Naive thymus-derived CD4-positive, alpha-beta T cell (primary cell): Measurements from ENCODE around the gene RUNX2. TPM values are rescaled to one million over a fixed set of nuclear protein-coding genes. Genes with fewer than 3 reads are reported as not detected.
A peak's percentile ranks its signal among the peaks of the same experiment; 100 is the strongest.

Experiments used
- ATAC-seq: fragments of 150-1000 bp; cut with Tn5 transposase; 2 replicates; pipeline ENCODE4 v1.10.0; 2021; ENCODE audit warnings: mild to moderate bottlenecking, moderate library complexity
- CTCF ChIA-PET: fragments of 350-600 bp; sonication (Branson Sonifier 250); formaldehyde crosslinking; loops from one replicate; lab custom pipeline; 2021; ENCODE audit warnings: antibody characterized with exemption; lab: Charles Lee
- POLR2A ChIA-PET: fragments of 350-600 bp; sonication (Branson Sonifier 250); formaldehyde crosslinking; loops from one replicate; lab custom pipeline; 2021; ENCODE audit warnings: antibody characterized with exemption, inconsistent platforms; lab: Charles Lee
- DNase-seq, 9 donors: peaks; one replicate each; pipeline versions ENCODE4 v3.0.0 to v3.0.0-alpha.2; 2020 to 2022; ENCODE audit warnings: mixed read lengths in 1 of 9
- H3K27ac ChIP-seq: one replicate; pipeline ENCODE4 v1.7.0; 2013; ENCODE audit warnings: mild to moderate bottlenecking, low read depth, low read length, moderate library complexity
- H3K27me3 ChIP-seq, 2 donors: one replicate each; pipeline ENCODE4 v1.7.0; 2013; ENCODE audit warnings: low read length in 2 of 2, mild to moderate bottlenecking in 2 of 2, moderate library complexity in 2 of 2; ENCODE audit not compliant: control insufficient read depth in 2 of 2, insufficient read depth in 2 of 2
- H3K36me3 ChIP-seq, 3 experiments: 1 replicate in 2 of 3; 2 replicates in 1 of 3; pipeline ENCODE4 v1.7.0; 2013; ENCODE audit warnings: low read length in 3 of 3, mild to moderate bottlenecking in 3 of 3, moderate library complexity in 1 of 3; ENCODE audit not compliant: insufficient read depth in 3 of 3, control insufficient read depth in 2 of 3
- H3K4me1 ChIP-seq, 2 donors: one replicate each; pipeline ENCODE4 v1.7.0; 2013; ENCODE audit warnings: low read length in 2 of 2, mild to moderate bottlenecking in 2 of 2, moderate library complexity in 1 of 2; ENCODE audit not compliant: control insufficient read depth in 2 of 2, insufficient read depth in 2 of 2
- H3K4me3 ChIP-seq: 2 replicates; pipeline ENCODE4 v1.7.0; 2013; ENCODE audit warnings: mild to moderate bottlenecking, low read length
- H3K9me3 ChIP-seq, 3 experiments: 1 replicate in 2 of 3; 2 replicates in 1 of 3; pipeline ENCODE4 v1.7.0; 2013; ENCODE audit warnings: low read length in 3 of 3; ENCODE audit not compliant: control insufficient read depth in 2 of 3
- H3K27ac Mint-ChIP-seq, 9 donors: one replicate each; pipeline ENCODE4 v1.8.0; 2020 to 2022; ENCODE audit warnings: mixed read lengths in 9 of 9, mild to moderate bottlenecking in 8 of 9, moderate library complexity in 5 of 9, inconsistent platforms in 2 of 9
- H3K27me3 Mint-ChIP-seq, 5 donors: one replicate each; pipeline ENCODE4 v1.8.0; 2021 to 2022; ENCODE audit warnings: mixed read lengths in 5 of 5, mild to moderate bottlenecking in 1 of 5
- H3K36me3 Mint-ChIP-seq, 5 donors: one replicate each; pipeline ENCODE4 v1.8.0; 2020 to 2022; ENCODE audit warnings: mixed read lengths in 5 of 5, mild to moderate bottlenecking in 3 of 5, inconsistent platforms in 1 of 5
- H3K4me1 Mint-ChIP-seq, 7 donors: one replicate each; pipeline ENCODE4 v1.8.0; 2020 to 2022; ENCODE audit warnings: mixed read lengths in 7 of 7, mild to moderate bottlenecking in 3 of 7, inconsistent platforms in 1 of 7
- H3K4me3 Mint-ChIP-seq, 10 donors: one replicate each; pipeline ENCODE4 v1.8.0; 2020 to 2022; ENCODE audit warnings: mild to moderate bottlenecking in 10 of 10, mixed read lengths in 10 of 10, moderate library complexity in 6 of 10, inconsistent platforms in 2 of 10
- H3K9me3 Mint-ChIP-seq, 11 donors: one replicate each; pipeline ENCODE4 v1.8.0; 2020 to 2022; ENCODE audit warnings: mixed read lengths in 11 of 11, mild to moderate bottlenecking in 4 of 11, inconsistent platforms in 1 of 11, moderate library complexity in 1 of 11
- intact Hi-C, 2 donors: fragments of 100-400 bp; cut with micrococcal nuclease; formaldehyde crosslinking; loops; one replicate each; pipeline ENCODE4 v1.15.1; 2023
- polyA plus RNA-seq, 2 donors: library from polyadenylated mRNA; unstranded; fragments of 300-500 nt; fragmentation: Illumina TruSeq; gene quantifications; one replicate each; pipeline ENCODE4 v1.2.3, GENCODE V29; 2021
- total RNA-seq, 6 experiments: library from RNA in 5 of 6; stranded (reverse) in 5 of 6; gene quantifications; 1 replicate in 5 of 6; 2 replicates in 1 of 6; pipeline ENCODE4 v1.2.3 and lab custom pipeline; 2021 to 2026

Gene RUNX2
- total and polyA plus RNA-seq, 7 experiments from 2014 or later = 2.3 to 17.9 (median 13.9) TPM

DNA sequence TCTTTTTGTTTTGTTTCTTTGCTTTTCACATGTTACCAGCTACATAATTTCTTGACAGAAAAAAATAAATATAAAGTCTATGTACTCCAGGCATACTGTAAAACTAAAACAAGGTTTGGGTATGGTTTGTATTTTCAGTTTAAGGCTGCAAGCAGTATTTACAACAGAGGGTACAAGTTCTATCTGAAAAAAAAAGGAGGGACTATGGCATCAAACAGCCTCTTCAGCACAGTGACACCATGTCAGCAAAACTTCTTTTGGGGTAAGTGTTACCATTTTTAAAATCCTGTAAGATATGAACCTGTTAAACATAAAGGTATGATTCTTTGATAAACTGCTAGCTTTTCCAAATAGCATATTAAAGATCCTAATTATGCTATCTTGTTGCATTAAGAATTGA lies 393 bp downstream of the RUNX2 start:
- peaks cover 22 to 80% (median 58%) of the 10 kb centered on the region in 7 donors for H3K4me1 Mint-ChIP-seq
- peak; percentile 23 for ATAC-seq
- H3K27ac Mint-ChIP-seq = peak overlapping the region in 8 of 9 donors; percentile 33 to 89 (median 76)
- no peaks in the 10 kb centered on the region for H3K9me3 ChIP-seq
- H3K4me3 ChIP-seq = peak overlapping the region; percentile 25
- H3K36me3 ChIP-seq = no peaks in the 10 kb centered on the region
- H3K27me3 Mint-ChIP-seq = no peaks in the 10 kb centered on the region
- H3K4me1 ChIP-seq = peaks cover 3 to 24% of the 10 kb centered on the region in 2 donors
- H3K9me3 Mint-ChIP-seq = peaks cover 0 to 2% (median 0%) of the 10 kb centered on the region in 11 donors
- peak overlapping the region; percentile 61 to 87 (median 78) for H3K4me3 Mint-ChIP-seq
- peak overlapping the region; percentile 28 for H3K27ac ChIP-seq
- ChIA-PET CTCF (interaction anchor here (0.6 to 2.7 kb wide), 4 partner anchors 11 to 386 kb away, joined by 3 to 7 read pairs (median 4); no protein-coding TSS in a partner anchor), POLR2A (interaction anchor here (0.9 to 2.6 kb wide), 5 partner anchors 11 to 292 kb away, joined by 3 to 12 read pairs (median 4); partner anchors contain the start of gene SUPT3H)
- H3K36me3 Mint-ChIP-seq = peaks cover 0 to 3% (median 0%) of the 10 kb centered on the region in 5 donors
- intact Hi-C loops = loop anchor here in 1 of 2 donors (1.0 to 2.0 kb wide), 2 partner anchors 10 to 16 kb away; no protein-coding TSS in a partner anchor
- no peak for DNase-seq
- no peaks in the 10 kb centered on the region for H3K27me3 ChIP-seq

- H3K9me3 Mint-ChIP-seq = peaks cover 0 to 5% (median 0%) of the 10 kb centered on the region in 11 donors
- no peaks in the 10 kb centered on the region for H3K36me3 ChIP-seq
- H3K27me3 ChIP-seq = no peaks in the 10 kb centered on the region
- H3K27ac Mint-ChIP-seq = no peak overlapping the region
- no peak overlapping the region for H3K4me3 ChIP-seq
- no peaks in the 10 kb centered on the region for H3K9me3 ChIP-seq
- no peak overlapping the region for H3K27ac ChIP-seq
- H3K27me3 Mint-ChIP-seq = no peaks in the 10 kb centered on the region
- POLR2A ChIA-PET = interaction anchor here (0.6 kb wide), 2 partner anchors 12 to 38 kb away, joined by 3 read pairs; no protein-coding TSS in a partner anchor
- ATAC-seq = no peak
- no peak for DNase-seq
- H3K4me1 Mint-ChIP-seq = peaks cover 0 to 4% (median 0%) of the 10 kb centered on the region in 7 donors
- H3K4me1 ChIP-seq = no peaks in the 10 kb centered on the region
- CTCF ChIA-PET = interaction anchor here (0.6 kb wide), 1 partner anchor 20 kb away, joined by 4 read pairs; no protein-coding TSS in a partner anchor
- H3K4me3 Mint-ChIP-seq = no peak overlapping the region
- H3K36me3 Mint-ChIP-seq = peaks cover 0 to 24% (median 7%) of the 10 kb centered on the region in 5 donors
- intact Hi-C loops = loop anchor here in 1 of 2 donors (2.0 kb wide), 1 partner anchor 16 kb away; the partner anchor contains the start of gene RUNX2
Observed at GRCh38 chr6:45344900-45345299, 16.8 kb downstream of the RUNX2 start.

DNA sequence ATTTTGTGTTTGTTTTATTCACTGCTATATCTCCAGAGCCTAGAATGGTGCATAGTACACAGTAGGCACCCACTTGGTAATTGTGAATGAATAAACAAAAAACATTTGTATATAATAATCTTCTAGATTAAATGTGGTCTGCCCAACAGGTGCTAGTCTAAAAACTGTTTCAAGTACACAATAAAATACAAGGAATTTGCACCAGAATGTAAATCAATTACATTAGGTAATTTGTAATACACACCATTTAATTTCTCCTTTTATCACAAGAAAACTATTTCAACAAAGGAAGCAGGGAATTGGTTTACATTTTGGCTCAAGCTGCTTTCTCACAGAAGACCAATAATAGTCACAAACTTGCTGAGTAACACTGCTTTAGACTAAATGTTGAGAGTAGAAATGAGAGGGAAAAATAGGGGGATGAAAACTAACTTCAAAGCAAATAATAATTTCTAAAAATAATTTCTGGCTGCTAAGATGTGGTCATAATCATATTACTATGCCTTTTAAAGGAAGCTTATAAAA lies 22.1 kb downstream of the RUNX2 start:
- no peaks in the 10 kb centered on the region for H3K36me3 ChIP-seq
- ATAC-seq = no peak
- Mint-ChIP-seq H3K4me1 (peaks cover 3 to 20% (median 12%) of the 10 kb centered on the region in 7 donors), H3K36me3 (peaks cover 0 to 25% (median 8%) of the 10 kb centered on the region in 5 donors), H3K9me3 (peaks cover 0 to 5% (median 0%) of the 10 kb centered on the region in 11 donors), H3K27me3 (no peaks in the 10 kb centered on the region), H3K4me3 (no peak overlapping the region), H3K27ac (no peak overlapping the region)
- H3K4me3 ChIP-seq = no peak overlapping the region
- no peak overlapping the region for H3K27ac ChIP-seq
- H3K4me1 ChIP-seq = no peaks in the 10 kb centered on the region
- POLR2A ChIA-PET = interaction anchor here (0.7 kb wide), 1 partner anchor 19 kb away, joined by 3 read pairs; no protein-coding TSS in a partner anchor
- DNase-seq = no peak
- CTCF ChIA-PET = interaction anchor here (0.6 kb wide), 2 partner anchors 941 to 1957 kb away, joined by 3 to 4 read pairs; no protein-coding TSS in a partner anchor
- no peaks in the 10 kb centered on the region for H3K27me3 ChIP-seq
- intact Hi-C loops = loop anchor here in 1 of 2 donors (2.0 kb wide), 1 partner anchor 19 kb away; no protein-coding TSS in a partner anchor
- H3K9me3 ChIP-seq = no peaks in the 10 kb centered on the region

DNA sequence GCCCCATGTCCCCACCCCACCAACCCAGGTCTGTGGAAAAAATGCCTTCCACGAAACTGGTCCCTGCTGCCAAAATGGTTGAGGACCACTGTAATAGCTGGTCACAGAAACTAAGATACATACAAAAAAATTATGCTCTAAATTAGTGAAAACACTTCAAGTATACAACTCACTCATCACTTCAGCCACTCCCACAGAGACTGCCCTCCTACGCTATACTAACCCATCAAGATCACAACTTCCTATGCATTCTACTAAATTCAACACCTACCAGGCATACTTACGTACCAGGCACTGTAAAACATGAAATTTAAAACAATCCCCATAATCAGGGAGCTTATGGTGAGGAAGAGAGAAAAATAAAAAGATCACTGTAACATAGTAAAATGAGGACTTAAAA lies 22.9 kb downstream of the RUNX2 start:
- no peak overlapping the region for H3K4me3 Mint-ChIP-seq
- ATAC-seq = no peak
- no peak for DNase-seq
- POLR2A ChIA-PET = interaction anchor here (0.6 to 1.0 kb wide), 2 partner anchors 41 to 247 kb away, joined by 3 to 7 read pairs; no protein-coding TSS in a partner anchor
- peaks cover 0 to 20% (median 12%) of the 10 kb centered on the region in 7 donors for H3K4me1 Mint-ChIP-seq
- Histone ChIP-seq H3K27ac (no peak overlapping the region), H3K9me3 (no peaks in the 10 kb centered on the region), H3K36me3 (no peaks in the 10 kb centered on the region), H3K4me1 (no peaks in the 10 kb centered on the region), H3K27me3 (no peaks in the 10 kb centered on the region), H3K4me3 (no peak overlapping the region)
- peak overlapping the region in 2 of 9 donors; percentile 15 to 16 for H3K27ac Mint-ChIP-seq
- peaks cover 0 to 22% (median 5%) of the 10 kb centered on the region in 5 donors for H3K36me3 Mint-ChIP-seq
- CTCF ChIA-PET = no interaction called here
- intact Hi-C loops = loop anchor here in 1 of 2 donors (2.0 kb wide), 1 partner anchor 18 kb away; no protein-coding TSS in a partner anchor
- no peaks in the 10 kb centered on the region for H3K27me3 Mint-ChIP-seq
- peaks cover 0 to 5% (median 0%) of the 10 kb centered on the region in 11 donors for H3K9me3 Mint-ChIP-seq

GRCh38 chr6:45351667-45352066 lies 23.5 kb downstream of the RUNX2 start:
- no peak overlapping the region for H3K4me3 Mint-ChIP-seq
- H3K36me3 Mint-ChIP-seq = peaks cover 0 to 22% (median 5%) of the 10 kb centered on the region in 5 donors
- no peak overlapping the region for H3K27ac ChIP-seq
- H3K4me1 Mint-ChIP-seq = peaks cover 0 to 20% (median 12%) of the 10 kb centered on the region in 7 donors
- H3K27me3 Mint-ChIP-seq = no peaks in the 10 kb centered on the region
- ChIA-PET POLR2A (interaction anchor here (0.6 to 1.0 kb wide), 2 partner anchors 42 to 246 kb away, joined by 3 to 7 read pairs; no protein-coding TSS in a partner anchor), CTCF (no interaction called here)
- H3K4me1 ChIP-seq = no peaks in the 10 kb centered on the region
- H3K4me3 ChIP-seq = no peak overlapping the region
- H3K27ac Mint-ChIP-seq = peak overlapping the region in 1 of 9 donors; percentile 29
- no peak for ATAC-seq
- H3K9me3 ChIP-seq = no peaks in the 10 kb centered on the region
- DNase-seq = no peak
- H3K9me3 Mint-ChIP-seq = peaks cover 0 to 5% (median 0%) of the 10 kb centered on the region in 11 donors
- H3K36me3 ChIP-seq = no peaks in the 10 kb centered on the region
- no peaks in the 10 kb centered on the region for H3K27me3 ChIP-seq
- intact Hi-C loops = loop anchor here in 1 of 2 donors (2.0 kb wide), 1 partner anchor 17 kb away; no protein-coding TSS in a partner anchor

DNA sequence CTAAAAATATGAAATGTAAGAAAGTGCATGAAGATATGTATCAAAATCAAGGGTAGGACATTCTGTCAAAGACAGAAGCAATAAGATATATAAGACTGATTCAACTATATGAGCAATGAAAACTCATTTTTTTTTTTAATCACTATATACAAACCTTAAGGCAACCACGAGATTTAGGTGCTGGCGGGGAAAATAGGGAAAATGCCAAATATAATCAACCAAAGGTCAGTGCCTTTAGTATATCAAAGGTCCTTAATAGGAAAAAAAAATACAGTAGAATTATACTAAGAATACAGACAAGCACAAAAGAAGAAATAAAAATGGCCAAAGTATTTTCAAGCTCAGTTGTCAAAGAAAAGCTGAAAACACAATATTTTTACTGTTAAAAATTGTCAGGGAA lies 25.5 kb downstream of the RUNX2 start:
- CTCF ChIA-PET = interaction anchor here (0.7 kb wide), 1 partner anchor 23 kb away, joined by 4 read pairs; no protein-coding TSS in a partner anchor

More for the DNA sequence above, 25.5 kb downstream of the RUNX2 start:
- Mint-ChIP-seq H3K27ac (no peak overlapping the region), H3K9me3 (peaks cover 0 to 5% (median 0%) of the 10 kb centered on the region in 11 donors), H3K27me3 (no peaks in the 10 kb centered on the region), H3K4me1 (peaks cover 0 to 23% (median 12%) of the 10 kb centered on the region in 7 donors), H3K36me3 (peaks cover 0 to 22% (median 10%) of the 10 kb centered on the region in 5 donors), H3K4me3 (no peak overlapping the region)
- H3K27ac ChIP-seq = no peak overlapping the region
- intact Hi-C loops = loop anchor here in 1 of 2 donors (2.0 kb wide), 1 partner anchor 43 kb away; no protein-coding TSS in a partner anchor
- ATAC-seq (no peak), DNase-seq (no peak)
- no peaks in the 10 kb centered on the region for H3K27me3 ChIP-seq
- no peak overlapping the region for H3K4me3 ChIP-seq
- H3K36me3 ChIP-seq = no peaks in the 10 kb centered on the region
- POLR2A ChIA-PET = no interaction called here
- H3K9me3 ChIP-seq = no peaks in the 10 kb centered on the region
- no peaks in the 10 kb centered on the region for H3K4me1 ChIP-seq
